ELR (cell line): ENCODE measurements around the gene NISCH.

Experiments
- DNase-seq: peaks from one replicate; pipeline ENCODE4 v3.0.0-alpha.2; 2015; ENCODE audit warnings: low read depth

NISCH gene

GRCh38 chr3:52435246-52436101, 19.9 kb upstream of the NISCH start:
- no peak for DNase-seq

GRCh38 chr3:52436500-52437149, 18.8 kb upstream of the NISCH start:
- no peak for DNase-seq

- no peak for DNase-seq
These were observed 17.9 kb upstream of the NISCH start for GRCh38 chr3:52437326-52438103.

- DNase-seq = no peak
These were observed 17.4 kb upstream of the NISCH start for GRCh38 chr3:52438104-52438376.

- DNase-seq = no peak
These were observed 16.6 kb upstream of the NISCH start for GRCh38 chr3:52438579-52439425.

- no peak for DNase-seq
These were observed 15.8 kb upstream of the NISCH start for GRCh38 chr3:52439426-52440248.

GRCh38 chr3:52440249-52440551, 15.2 kb upstream of the NISCH start:
- no peak for DNase-seq

GRCh38 chr3:52440671-52441070, 14.7 kb upstream of the NISCH start:
- no peak for DNase-seq

GRCh38 chr3:52441091-52441771, 14.2 kb upstream of the NISCH start:
- no peak for DNase-seq

GRCh38 chr3:52441772-52442332, 13.6 kb upstream of the NISCH start:
- no peak for DNase-seq

GRCh38 chr3:52442409-52443267, 12.8 kb upstream of the NISCH start:
- DNase-seq = no peak

GRCh38 chr3:52443268-52443610, 12.2 kb upstream of the NISCH start:
- DNase-seq = no peak

GRCh38 chr3:52443791-52444687, 11.4 kb upstream of the NISCH start:
- DNase-seq = no peak

- peak; percentile 56 for DNase-seq
These were observed 10.3 kb upstream of the NISCH start, which contains the start of gene SEMA3G for GRCh38 chr3:52444860-52445793. SEMA3G (minus strand) TSS chr3:52445103; CDS start chr3:52445027, 76 bp downstream.

- DNase-seq = no peak
These were observed 9.4 kb upstream of the NISCH start for GRCh38 chr3:52446042-52446441.

- peak; percentile 72 for DNase-seq
These were observed 8.5 kb upstream of the NISCH start for GRCh38 chr3:52446631-52447511.
